Right ventricle myocardium inferior (tissue), 1 donor: ENCODE results near the gene TNN. TPM values are rescaled to one million over a fixed set of nuclear protein-coding genes. Genes with fewer than 3 reads are reported as not detected.

ENCODE experiments used
- ATAC-seq: fragments of 200-7000 bp; cut with Tn5 transposase; one replicate; pipeline ENCODE4 v1.9.1; 2020; ENCODE audit warnings: mild to moderate bottlenecking, moderate library complexity
- DNase-seq: peaks from one replicate; pipeline ENCODE4 v3.0.0; 2021; ENCODE audit errors: missing footprints
- intact Hi-C: fragments of 100-400 bp; cut with DNase I; formaldehyde crosslinking; loops from one replicate; pipeline ENCODE4 v1.11.0; 2022
- total RNA-seq: library from RNA; stranded (reverse); fragmentation: NEBNext Ultra II Directional; extraction: Animal tissue kit (Norgen Biotek cat#: 25700); gene quantifications from one replicate; pipeline ENCODE4 v1.2.1, GENCODE V29; 2021
- donor health status: DM: no; HTN: yes; CAD: no; lungs with severe emphysema.

TNN gene
- total RNA-seq, 1 donor from 2014 or later = 0.08 TPM

DNA sequence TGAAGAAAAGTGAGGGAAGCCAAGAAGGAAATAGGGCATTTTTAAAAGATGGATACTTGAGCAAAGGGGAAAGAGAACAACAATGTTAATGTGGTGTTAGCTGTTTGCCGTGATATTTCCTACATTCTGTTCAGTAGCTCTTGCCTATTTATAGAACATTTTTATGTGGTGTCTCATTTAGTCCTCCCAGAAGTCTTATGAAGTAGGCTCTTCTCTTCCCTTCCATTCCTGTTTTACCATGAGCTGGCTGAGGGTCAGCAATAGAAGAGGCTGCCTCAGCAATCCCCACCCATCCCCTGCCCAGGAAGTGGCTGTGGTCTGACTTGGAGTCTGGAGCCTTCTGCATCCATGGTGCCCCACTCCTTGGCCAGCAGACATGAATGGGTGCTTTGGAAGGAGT lies 64.8 kb downstream of the TNN start:
- DNase-seq (no peak), ATAC-seq (no peak)
- intact Hi-C loops = no loop called here

DNA sequence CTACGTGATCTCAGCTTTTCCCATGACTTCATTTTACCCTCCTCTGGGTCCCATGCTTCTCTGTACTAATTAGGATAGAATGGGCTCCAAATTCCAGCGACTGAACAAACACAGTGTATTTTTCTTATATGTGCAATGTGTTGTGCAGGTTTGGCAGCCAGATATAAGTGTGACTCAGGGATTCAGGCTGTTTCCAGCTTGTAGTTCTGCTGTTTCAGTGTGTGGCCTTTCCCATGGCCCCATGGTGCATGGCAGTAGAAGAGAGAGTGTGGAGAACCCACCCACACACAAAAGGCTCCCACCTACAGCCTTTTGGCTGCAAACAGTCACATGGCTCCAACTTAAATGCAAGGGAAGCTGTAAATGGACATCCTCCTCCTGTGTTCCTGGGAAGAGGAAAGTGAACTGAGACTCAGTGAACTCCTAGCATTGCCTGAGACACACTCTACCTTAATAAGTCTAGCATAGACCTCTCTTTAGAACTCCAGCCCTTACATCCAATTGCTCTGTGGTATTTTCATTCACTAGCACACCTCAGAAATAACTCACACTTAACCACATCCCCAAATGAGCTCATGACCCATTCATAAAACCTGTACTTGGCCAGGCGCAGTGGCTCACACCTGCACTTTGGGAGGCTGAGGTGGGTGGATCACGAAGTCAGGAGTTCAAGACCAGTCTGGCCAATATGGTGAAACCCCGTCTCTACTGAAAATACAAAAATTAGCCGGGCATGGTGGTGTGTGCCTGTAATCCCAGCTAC lies 66.2 kb downstream of the TNN start:
- no peak for ATAC-seq
- intact Hi-C loops = no loop called here

GRCh38 chr1:175134500-175134899 lies 66.9 kb downstream of the TNN start:
- ATAC-seq (no peak), DNase-seq (no peak)
- intact Hi-C loops = no loop called here

More for the DNA sequence above, 66.2 kb downstream of the TNN start:
- DNase-seq = no peak

- ATAC-seq (no peak), DNase-seq (no peak)
- intact Hi-C loops = no loop called here
Measured at GRCh38 chr1:175136246-175136645, 68.6 kb downstream of the TNN start.

- no peak for DNase-seq
- ATAC-seq = no peak
- intact Hi-C loops = no loop called here
Measured at GRCh38 chr1:175137369-175137768, 69.7 kb downstream of the TNN start.

GRCh38 chr1:175138579-175138978 lies 70.9 kb downstream of the TNN start:
- no peak for ATAC-seq
- no peak for DNase-seq
- intact Hi-C loops = no loop called here

DNA sequence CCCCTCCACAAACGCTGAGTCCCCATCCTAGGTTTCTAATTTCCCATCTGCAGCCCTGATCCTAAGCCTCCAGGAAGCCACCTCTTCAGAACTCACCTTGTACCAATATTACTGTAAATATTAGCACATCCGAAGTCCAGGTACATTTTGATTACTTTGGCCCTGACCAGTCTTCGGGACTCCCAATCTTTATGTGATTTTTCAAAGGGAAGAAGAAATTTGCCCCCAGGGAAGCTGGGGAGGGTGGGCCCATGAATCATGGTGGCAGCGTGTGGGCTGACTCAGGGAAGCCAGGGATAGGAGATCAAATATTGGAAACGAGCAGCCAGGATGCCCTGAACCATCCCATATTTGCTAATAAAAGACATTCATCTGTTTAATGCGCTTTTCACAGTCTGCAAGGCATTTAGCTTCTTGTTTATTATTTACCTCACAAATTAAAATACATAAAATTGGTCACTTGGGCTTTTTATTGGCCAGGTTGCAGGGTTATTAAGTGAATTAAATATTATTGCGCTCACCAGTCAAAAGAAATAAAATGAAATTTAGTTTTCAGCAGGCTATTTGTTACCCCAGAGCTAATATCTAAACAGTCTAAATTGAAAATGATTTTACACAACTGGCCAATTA lies 78.4 kb downstream of the TNN start:
- intact Hi-C loops = no loop called here
- DNase-seq = no peak
- no peak for ATAC-seq

- intact Hi-C loops = no loop called here
- ATAC-seq (peak; percentile 88), DNase-seq (peak; percentile 90)
Measured at GRCh38 chr1:175146529-175147213, 79.0 kb downstream of the TNN start.

- intact Hi-C loops = no loop called here
- ATAC-seq = no peak
- DNase-seq = no peak
Measured at GRCh38 chr1:175147569-175147968, 79.9 kb downstream of the TNN start.

DNA sequence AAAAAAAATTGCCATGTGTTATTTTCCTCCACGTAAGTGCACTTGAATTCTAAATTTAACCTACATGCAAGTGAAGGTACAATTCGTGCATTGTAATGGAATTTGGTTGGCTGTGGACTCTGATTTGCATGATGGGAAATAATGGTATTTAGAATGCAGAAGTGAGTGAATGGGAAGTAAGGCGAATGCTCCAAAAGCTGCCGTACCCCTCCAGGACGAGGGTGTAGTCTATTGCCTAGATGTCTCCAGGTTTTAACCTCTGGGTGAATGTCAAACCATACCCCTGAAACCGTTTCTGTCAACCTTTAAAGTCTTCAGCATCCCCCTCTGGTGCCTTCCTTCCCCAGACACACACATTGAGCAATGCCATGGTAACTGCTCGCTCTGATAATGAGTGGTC lies 80.4 kb downstream of the TNN start:
- intact Hi-C loops = no loop called here
- ATAC-seq = no peak
- no peak for DNase-seq

GRCh38 chr1:175150596-175151319 lies 83.1 kb downstream of the TNN start:
- no peak for ATAC-seq
- intact Hi-C loops = loop anchor here (5.0 kb wide), 2 partner anchors 332 to 922 kb away; no protein-coding TSS in a partner anchor
- DNase-seq = no peak

DNA sequence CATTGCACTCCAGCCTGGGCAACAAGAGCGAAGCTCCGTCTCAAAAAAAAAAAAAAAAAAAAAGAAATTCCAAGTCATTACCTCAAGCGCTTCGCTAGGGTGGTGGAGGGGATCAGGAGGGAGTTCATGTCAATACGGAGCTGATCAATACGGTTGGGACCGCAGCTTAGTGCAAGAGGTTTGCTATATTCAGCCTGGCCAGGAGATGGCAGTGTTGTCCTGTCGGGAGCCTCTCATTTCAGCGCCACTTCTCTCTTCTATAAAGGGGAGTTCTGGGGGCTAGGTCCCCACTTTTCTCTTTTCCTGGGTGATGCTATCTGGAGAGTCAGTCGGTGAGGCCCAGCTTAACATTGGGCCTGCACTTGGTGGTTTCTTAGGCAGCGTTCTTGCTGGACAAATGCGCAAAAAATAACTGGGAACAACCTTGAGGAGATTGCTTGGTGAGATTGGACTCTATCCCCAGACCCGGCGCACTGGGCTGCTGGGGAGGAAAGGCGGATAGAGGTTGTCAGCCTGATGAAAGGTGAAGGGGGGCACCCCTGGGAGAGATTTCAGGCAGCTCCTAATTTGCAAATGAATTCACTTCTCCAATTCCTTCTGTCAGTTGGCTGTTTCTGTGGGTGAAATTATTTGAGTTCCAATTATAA lies 84.5 kb downstream of the TNN start:
- DNase-seq = no peak
- intact Hi-C loops = loop anchor here (1.0 to 5.0 kb wide), 3 partner anchors 167 to 920 kb away; no protein-coding TSS in a partner anchor
- ATAC-seq = peak; percentile 62

GRCh38 chr1:175154629-175155472 lies 87.2 kb downstream of the TNN start:
- intact Hi-C loops = loop anchor here (2.0 to 5.0 kb wide), 4 partner anchors 38 to 917 kb away; partner anchors contain the start of gene KIAA0040
- DNase-seq (peak; percentile 79), ATAC-seq (peak; percentile 65)

- intact Hi-C loops = loop anchor here (2.0 kb wide), 2 partner anchors 37 to 65 kb away; partner anchors contain the start of gene KIAA0040
- ATAC-seq (peak; percentile 17), DNase-seq (no peak)
Measured at GRCh38 chr1:175155473-175155856, 87.8 kb downstream of the TNN start.

DNA sequence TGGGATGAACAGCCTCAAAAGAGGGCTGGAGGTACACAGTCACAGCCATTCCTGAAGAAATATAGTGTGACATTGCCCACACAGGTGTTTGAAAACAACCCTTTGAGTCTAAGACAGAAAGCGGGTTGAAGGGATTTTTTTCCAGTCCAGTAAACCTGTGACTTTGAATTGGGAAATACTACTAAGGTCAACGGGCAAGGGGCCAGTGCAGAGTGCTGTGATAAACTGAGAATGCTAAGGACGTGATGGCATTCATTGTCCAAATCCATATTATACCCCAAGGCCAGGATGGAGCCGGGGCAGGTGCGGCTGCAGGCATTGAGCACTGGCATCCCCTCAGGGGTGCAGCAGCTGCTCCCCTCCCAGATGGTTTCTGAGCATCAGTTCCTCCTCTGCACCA lies 88.3 kb downstream of the TNN start:
- ATAC-seq (peak; percentile 16), DNase-seq (no peak)
- intact Hi-C loops = loop anchor here (2.0 kb wide), 2 partner anchors 37 to 65 kb away; partner anchors contain the start of gene KIAA0040

GRCh38 chr1:175157200-175157599 lies 89.6 kb downstream of the TNN start:
- no peak for DNase-seq
- ATAC-seq = no peak
- intact Hi-C loops = no loop called here

GRCh38 chr1:175158170-175158591 lies 90.5 kb downstream of the TNN start:
- intact Hi-C loops = no loop called here
- ATAC-seq = no peak
- DNase-seq = no peak

- intact Hi-C loops = no loop called here
- DNase-seq (no peak), ATAC-seq (no peak)
Measured at GRCh38 chr1:175162955-175163354, 95.3 kb downstream of the TNN start.
